ENCODE results near the gene VILL. TPM values are rescaled to one million over a fixed set of nuclear protein-coding genes. Genes with fewer than 3 reads are reported as not detected.

Gene VILL
- total RNA-seq, 2 experiments from 2014 or later, result 13.2 to 23.5 TPM

DNA sequence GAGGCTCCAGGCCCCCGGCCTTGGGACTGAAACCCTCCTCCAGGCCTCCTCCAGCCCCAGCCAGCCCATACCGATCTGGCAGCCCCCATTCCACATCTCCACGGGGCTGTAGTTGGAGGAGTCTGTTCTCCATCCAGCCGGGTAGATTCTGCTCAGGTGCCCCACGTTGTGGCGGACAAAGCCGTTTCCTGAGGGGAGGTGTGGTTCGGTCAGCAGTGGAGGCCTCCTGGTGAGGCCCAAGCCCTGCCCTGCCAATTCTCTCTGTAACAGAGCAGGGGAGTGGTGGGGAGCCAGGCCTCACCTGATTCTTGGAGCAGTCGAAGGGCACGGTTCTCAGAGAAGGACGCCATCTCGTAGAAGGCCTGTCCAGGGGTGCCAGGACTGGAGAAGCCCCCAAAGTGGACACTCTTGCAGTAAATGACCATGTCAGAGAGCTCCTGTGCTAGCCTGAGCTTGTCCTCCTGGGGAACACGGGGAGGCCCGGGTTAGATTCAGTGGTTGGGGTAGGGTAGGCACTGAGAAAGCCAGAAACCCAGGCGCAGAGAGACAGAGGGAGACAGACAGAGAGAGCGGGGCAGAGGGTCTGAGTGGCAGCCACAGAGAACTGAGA is 18.5 kb downstream of the VILL start:
- DNase-seq (ENCODE audit: low spot score), result no peak
- no peaks in the 10 kb centered on the region for H3K4me1 ChIP-seq (ENCODE audit: insufficient read depth, low read length, poor library complexity, severe bottlenecking)
- intact Hi-C loops (cut with micrococcal nuclease; ENCODE audit: unreplicated experiment), result no loop called here
- no peak for TF ChIP-seq EZH2phosphoT487 (IDR thresholded peaks at IDR 0.05; ENCODE audit: borderline replicate concordance, low read depth, low read length)
- H2AFZ ChIP-seq (ENCODE audit: low read length), result no peak overlapping the region
- H4K20me1 ChIP-seq (ENCODE audit: insufficient read depth, low read length), result no peaks in the 10 kb centered on the region
- no peaks in the 10 kb centered on the region for H3K79me2 ChIP-seq (ENCODE audit: insufficient read depth, low read depth, low read length)
- H3K4me2 ChIP-seq (ENCODE audit: low read length), result no peak overlapping the region
- CTCF ChIA-PET (ENCODE audit: unreplicated experiment), result no interaction called here
- BruUV-seq (replicated peaks), result no TSS peak
- H3K27ac ChIP-seq (ENCODE audit: low read depth, low read length, poor library complexity, severe bottlenecking), result no peak overlapping the region
- H3K4me3 ChIP-seq (ENCODE audit: low read depth, low read length, poor library complexity, severe bottlenecking), result no peak overlapping the region
- H3K9me2 ChIP-seq (ENCODE audit: insufficient read depth, low read length), result no peaks in the 10 kb centered on the region
- POLR2A ChIA-PET, result no interaction called here
- H3K9me3 ChIP-seq (ENCODE audit: low read length), result no peaks in the 10 kb centered on the region
- peaks cover 7% of the 10 kb centered on the region for H3K36me3 ChIP-seq (ENCODE audit: insufficient read depth, low read length)

DNA sequence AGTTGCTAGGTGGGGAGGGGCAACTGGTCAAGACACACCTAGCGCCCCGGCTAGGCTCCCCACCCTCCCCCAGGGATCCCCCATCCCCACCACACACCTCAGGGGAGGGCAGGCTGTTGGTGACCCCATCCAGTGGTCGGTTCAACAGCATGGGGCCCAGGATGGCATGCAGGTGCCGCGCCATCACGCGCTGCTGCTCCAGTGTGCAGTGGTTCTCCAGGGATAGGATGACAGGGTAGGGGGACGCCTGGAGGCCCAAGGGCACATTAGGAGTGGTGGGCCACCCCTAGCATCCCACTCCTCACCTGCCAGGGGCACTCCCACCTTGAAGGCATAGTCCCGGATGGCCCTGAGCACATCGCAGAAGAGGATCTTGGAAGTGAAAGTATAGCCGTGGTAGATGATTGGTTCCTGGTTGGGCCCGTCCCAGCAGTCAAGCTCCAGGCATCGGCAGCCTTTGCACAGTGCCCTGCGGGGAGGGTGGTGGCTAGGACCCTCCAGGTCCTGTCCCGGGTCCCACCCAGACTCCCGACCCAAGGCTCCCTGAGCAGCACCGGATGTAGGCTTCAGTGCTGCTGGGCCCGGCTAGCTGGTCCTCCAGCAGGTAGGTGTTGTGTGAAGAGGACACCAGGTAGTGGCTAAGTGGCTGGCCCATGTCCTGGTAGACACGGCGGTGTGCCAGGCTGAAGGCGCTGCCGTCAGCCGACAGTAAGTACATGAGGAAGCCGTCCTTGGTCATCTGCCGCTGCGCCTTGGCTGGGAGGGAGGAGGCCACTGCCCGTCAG is 19.4 kb downstream of the VILL start:
- no TSS peak for BruUV-seq (replicated peaks)

DNA sequence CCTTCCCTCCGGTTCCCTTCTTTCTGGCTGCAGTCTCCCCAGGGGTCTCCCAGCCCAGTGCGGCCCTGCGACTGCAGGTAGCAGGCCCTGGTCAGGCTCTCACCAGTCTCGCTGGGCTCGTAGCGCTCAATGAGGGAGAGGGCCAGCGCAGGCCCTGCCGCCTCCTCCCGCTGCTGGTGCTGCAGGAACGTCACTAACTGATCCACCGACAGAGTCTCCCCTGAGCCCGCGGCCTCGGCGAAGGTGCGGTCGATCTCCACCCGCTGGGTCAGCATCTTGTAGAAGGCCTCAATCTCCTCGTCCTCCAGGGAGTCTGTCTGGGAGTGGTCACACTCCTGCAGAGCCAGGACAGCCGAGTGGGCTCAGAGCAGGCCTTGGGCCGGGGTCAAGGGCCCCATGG is 20.5 kb downstream of the VILL start:
- Histone ChIP-seq H2AFZ (ENCODE audit: low read length) (no peak overlapping the region), H3K4me2 (ENCODE audit: low read length) (no peak overlapping the region), H3K36me3 (ENCODE audit: insufficient read depth, low read length) (no peaks in the 10 kb centered on the region), H3K4me1 (ENCODE audit: insufficient read depth, low read length, poor library complexity, severe bottlenecking) (no peaks in the 10 kb centered on the region), H3K4me3 (ENCODE audit: low read depth, low read length, poor library complexity, severe bottlenecking) (no peak overlapping the region), H4K20me1 (ENCODE audit: insufficient read depth, low read length) (no peaks in the 10 kb centered on the region), H3K79me2 (ENCODE audit: insufficient read depth, low read depth, low read length) (no peaks in the 10 kb centered on the region), H3K27ac (ENCODE audit: low read depth, low read length, poor library complexity, severe bottlenecking) (no peak overlapping the region), H3K9me3 (ENCODE audit: low read length) (no peaks in the 10 kb centered on the region), H3K9me2 (ENCODE audit: insufficient read depth, low read length) (no peaks in the 10 kb centered on the region)
- no peak for DNase-seq (ENCODE audit: low spot score)
- CTCF ChIA-PET (ENCODE audit: unreplicated experiment), result no interaction called here
- intact Hi-C loops (cut with micrococcal nuclease; ENCODE audit: unreplicated experiment), result no loop called here
- BruUV-seq (replicated peaks), result no TSS peak
- POLR2A ChIA-PET, result no interaction called here
- TF ChIP-seq CTCF (conservative IDR thresholded peaks at IDR 0.05; ENCODE audit: low read length) (no peak), EZH2phosphoT487 (IDR thresholded peaks at IDR 0.05; ENCODE audit: borderline replicate concordance, low read depth, low read length) (no peak)

More for the DNA sequence above, 19.4 kb downstream of the VILL start:
- Histone ChIP-seq H3K4me2 (ENCODE audit: low read length) (no peak overlapping the region), H4K20me1 (ENCODE audit: insufficient read depth, low read length) (no peaks in the 10 kb centered on the region), H3K27ac (ENCODE audit: low read depth, low read length, poor library complexity, severe bottlenecking) (no peak overlapping the region), H3K4me3 (ENCODE audit: low read depth, low read length, poor library complexity, severe bottlenecking) (no peak overlapping the region), H3K4me1 (ENCODE audit: insufficient read depth, low read length, poor library complexity, severe bottlenecking) (no peaks in the 10 kb centered on the region), H3K79me2 (ENCODE audit: insufficient read depth, low read depth, low read length) (no peaks in the 10 kb centered on the region), H3K9me3 (ENCODE audit: low read length) (no peaks in the 10 kb centered on the region), H2AFZ (ENCODE audit: low read length) (no peak overlapping the region), H3K9me2 (ENCODE audit: insufficient read depth, low read length) (no peaks in the 10 kb centered on the region), H3K36me3 (ENCODE audit: insufficient read depth, low read length) (no peaks in the 10 kb centered on the region)
- ChIA-PET CTCF (ENCODE audit: unreplicated experiment) (no interaction called here), POLR2A (no interaction called here)
- no peak for TF ChIP-seq EZH2phosphoT487 (IDR thresholded peaks at IDR 0.05; ENCODE audit: borderline replicate concordance, low read depth, low read length)
- intact Hi-C loops (cut with micrococcal nuclease; ENCODE audit: unreplicated experiment), result no loop called here
- no peak for DNase-seq (ENCODE audit: low spot score)

Measured in OCI-LY7 (cell line).